ENCODE measurements around the gene SELENOF. TPM values are rescaled to one million over a fixed set of nuclear protein-coding genes. Genes with fewer than 3 reads are reported as not detected.
"Not testable (repeated sequence)": the region's sequence is repeated elsewhere in the genome, so short reads cannot be mapped to it uniquely, and the experiment has no call there.

Gene SELENOF
- total RNA-seq, 1 donor from 2014 or later, result 129 TPM

DNA sequence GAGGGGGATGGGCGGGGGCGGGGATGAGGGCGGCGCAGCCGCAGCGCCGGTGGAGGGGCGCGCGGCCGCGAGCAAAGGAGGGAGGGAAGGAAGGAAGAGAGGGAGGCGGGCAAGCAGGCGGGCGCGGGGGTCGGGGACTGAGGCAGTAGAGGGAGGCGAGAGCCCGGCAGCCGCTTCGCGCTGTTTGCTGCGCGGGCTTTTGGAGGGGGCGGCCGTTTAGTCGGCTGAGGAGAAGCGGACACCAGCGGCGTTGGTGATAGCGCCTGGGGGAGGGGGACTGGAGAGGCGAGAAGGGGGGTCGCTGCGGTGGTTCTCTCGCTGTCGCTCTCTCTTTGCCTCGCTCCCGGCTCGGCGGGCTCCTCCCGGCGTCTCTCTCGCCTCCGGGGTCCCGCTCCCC is 673 bp upstream of the SELENOF start, which contains the start of gene HS2ST1:
TSS of gene HS2ST1 (plus strand) at position 35 of the 397 bp plus-strand sequence.
- no peak within 1 kb of the TSS for H3K4me3 Mint-ChIP-seq
- TF ChIP-seq CTCF (conservative IDR thresholded peaks at IDR 0.05), result no peak
- DNase-seq (ENCODE audit: low read depth, low spot score), result no peak

GRCh38 chr1:86913399-86913895 is 479 bp downstream of the SELENOF start:
- no peak for TF ChIP-seq CTCF (conservative IDR thresholded peaks at IDR 0.05)
- Mint-ChIP-seq H3K9me3 (no peaks in the 10 kb centered on the region), H3K27ac (ENCODE audit: unreplicated experiment) (no peak overlapping the region), H3K4me1 (peaks cover 39% of the 10 kb centered on the region), H3K36me3 (ENCODE audit: low read depth) (peaks cover 9% of the 10 kb centered on the region), H3K4me3 (no peak overlapping the region), H3K27me3 (ENCODE audit: low read depth) (no peaks in the 10 kb centered on the region)
- DNase-seq (ENCODE audit: low read depth, low spot score), result no peak

More for the DNA sequence above, 673 bp upstream of the SELENOF start, which contains the start of gene HS2ST1:
- Mint-ChIP-seq H3K27me3 (ENCODE audit: low read depth) (no peaks in the 10 kb centered on the region), H3K9me3 (no peaks in the 10 kb centered on the region), H3K36me3 (ENCODE audit: low read depth) (peaks cover 5% of the 10 kb centered on the region), H3K4me1 (peaks cover 34% of the 10 kb centered on the region), H3K27ac (ENCODE audit: unreplicated experiment) (no peak within 1 kb of the TSS)

GRCh38 chr1:86912281-86912900 is 1.5 kb downstream of the SELENOF start:
- no peak for TF ChIP-seq CTCF (conservative IDR thresholded peaks at IDR 0.05)
- Mint-ChIP-seq H3K36me3 (ENCODE audit: low read depth) (peaks cover 9% of the 10 kb centered on the region), H3K27ac (ENCODE audit: unreplicated experiment) (no peak overlapping the region), H3K9me3 (no peaks in the 10 kb centered on the region), H3K27me3 (ENCODE audit: low read depth) (no peaks in the 10 kb centered on the region), H3K4me3 (no peak overlapping the region), H3K4me1 (peaks cover 36% of the 10 kb centered on the region)
- no peak for DNase-seq (ENCODE audit: low read depth, low spot score)

- peaks cover 15% of the 10 kb centered on the region for H3K4me1 Mint-ChIP-seq
- H3K9me3 Mint-ChIP-seq, result no peaks in the 10 kb centered on the region
- no peak for DNase-seq (ENCODE audit: low read depth, low spot score)
- H3K27me3 Mint-ChIP-seq (ENCODE audit: low read depth), result no peaks in the 10 kb centered on the region
- TF ChIP-seq CTCF (conservative IDR thresholded peaks at IDR 0.05), result no peak
- peaks cover 15% of the 10 kb centered on the region for H3K36me3 Mint-ChIP-seq (ENCODE audit: low read depth)
- no peak overlapping the region for H3K4me3 Mint-ChIP-seq
- H3K27ac Mint-ChIP-seq (ENCODE audit: unreplicated experiment), result no peak overlapping the region
These were observed 7.5 kb downstream of the SELENOF start for GRCh38 chr1:86906419-86906818.

GRCh38 chr1:86905875-86906274 is 8.1 kb downstream of the SELENOF start:
- DNase-seq (ENCODE audit: low read depth, low spot score), result no peak
- Mint-ChIP-seq H3K4me3 (no peak overlapping the region), H3K9me3 (no peaks in the 10 kb centered on the region), H3K4me1 (peaks cover 9% of the 10 kb centered on the region), H3K27me3 (ENCODE audit: low read depth) (no peaks in the 10 kb centered on the region), H3K36me3 (ENCODE audit: low read depth) (peaks cover 19% of the 10 kb centered on the region), H3K27ac (ENCODE audit: unreplicated experiment) (no peak overlapping the region)
- TF ChIP-seq CTCF (conservative IDR thresholded peaks at IDR 0.05), result no peak

- peaks cover 25% of the 10 kb centered on the region for H3K36me3 Mint-ChIP-seq (ENCODE audit: low read depth)
- not testable (repeated sequence) for H3K27ac Mint-ChIP-seq (ENCODE audit: unreplicated experiment); H3K27me3 Mint-ChIP-seq (ENCODE audit: low read depth); H3K4me1 Mint-ChIP-seq; DNase-seq (ENCODE audit: low read depth, low spot score); H3K4me3 Mint-ChIP-seq; H3K9me3 Mint-ChIP-seq
These were observed 14.5 kb downstream of the SELENOF start for GRCh38 chr1:86899401-86899800.
